ENCODE results near the gene C1orf232.

DNA sequence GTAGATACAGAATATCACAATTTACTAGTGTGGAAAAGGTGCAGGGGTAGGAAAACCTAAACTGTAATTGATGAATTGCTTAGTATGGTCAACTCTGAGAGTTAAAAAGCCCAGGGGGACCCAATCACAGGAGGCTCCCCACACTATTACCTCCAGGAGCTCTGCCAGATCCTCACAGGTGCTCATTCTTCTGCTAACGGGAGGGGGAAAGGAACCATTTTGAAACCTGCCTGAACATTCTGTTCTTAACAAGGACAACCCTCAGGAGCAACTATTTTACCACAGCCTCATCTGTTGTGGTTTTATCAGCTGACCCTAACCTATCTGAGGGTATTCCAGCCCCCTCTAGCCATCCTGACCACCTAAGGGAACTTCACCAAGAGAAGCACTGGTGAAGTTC lies 38.1 kb downstream of the C1orf232 start:
- TF ChIP-seq CTCF (conservative IDR thresholded peaks at IDR 0.05; ENCODE audit: low read depth, low read length) (no peak), POLR2A (IDR thresholded peaks at IDR 0.05; ENCODE audit: low read depth, low read length) (no peak), SMC3 (IDR thresholded peaks at IDR 0.05; ENCODE audit: low read depth, low read length) (no peak), USF2 (IDR thresholded peaks at IDR 0.05; ENCODE audit: low read depth, low read length) (no peak)

Measured in IMR-90 (cell line).